Keratinocyte (primary cell): ENCODE data around the gene RUSC1.

ENCODE experiments used
- EZH2 ChIP-seq: IDR thresholded peaks from one replicate; pipeline ENCODE4 v1.6.1; 2012; ENCODE audit warnings: inconsistent platforms, mild to moderate bottlenecking, low read length, moderate library complexity
- TF ChIP-seq, protein P1 (sequence below), 3 experiments: IDR thresholded peaks in 1 of 3; conservative IDR thresholded peaks in 1 of 3; optimal IDR thresholded peaks in 1 of 3; 2 replicates in 2 of 3; 3 replicates in 1 of 3; pipeline versions ENCODE3 to v1.5.1; 2011; ENCODE audit warnings: low read length in 3 of 3, mild to moderate bottlenecking in 3 of 3, moderate library complexity in 2 of 3, control low read depth in 1 of 3, inconsistent platforms in 1 of 3; ENCODE audit not compliant: insufficient read depth in 2 of 3; ENCODE audit errors: extremely low read depth in 1 of 3

DNA sequence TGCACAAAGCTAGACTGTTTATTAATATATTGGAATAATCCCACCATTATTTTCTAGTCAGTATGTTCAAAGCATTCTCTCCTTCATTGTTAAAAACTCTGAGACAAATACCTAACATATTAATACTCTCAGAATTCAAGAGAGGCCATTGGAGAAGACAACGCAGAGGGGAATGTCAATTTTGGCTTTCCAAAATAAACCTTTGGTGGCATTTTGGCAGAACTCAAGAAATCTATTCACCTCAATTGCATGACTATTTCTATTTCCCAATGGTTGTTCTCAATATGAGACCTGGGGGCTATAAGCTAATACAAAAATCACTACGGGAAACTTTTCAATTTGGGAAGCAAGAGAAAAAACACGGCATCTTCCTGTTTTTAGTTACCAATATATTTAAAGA, 58.5 kb downstream of the RUSC1 start:
- TF ChIP-seq, protein P1, sequence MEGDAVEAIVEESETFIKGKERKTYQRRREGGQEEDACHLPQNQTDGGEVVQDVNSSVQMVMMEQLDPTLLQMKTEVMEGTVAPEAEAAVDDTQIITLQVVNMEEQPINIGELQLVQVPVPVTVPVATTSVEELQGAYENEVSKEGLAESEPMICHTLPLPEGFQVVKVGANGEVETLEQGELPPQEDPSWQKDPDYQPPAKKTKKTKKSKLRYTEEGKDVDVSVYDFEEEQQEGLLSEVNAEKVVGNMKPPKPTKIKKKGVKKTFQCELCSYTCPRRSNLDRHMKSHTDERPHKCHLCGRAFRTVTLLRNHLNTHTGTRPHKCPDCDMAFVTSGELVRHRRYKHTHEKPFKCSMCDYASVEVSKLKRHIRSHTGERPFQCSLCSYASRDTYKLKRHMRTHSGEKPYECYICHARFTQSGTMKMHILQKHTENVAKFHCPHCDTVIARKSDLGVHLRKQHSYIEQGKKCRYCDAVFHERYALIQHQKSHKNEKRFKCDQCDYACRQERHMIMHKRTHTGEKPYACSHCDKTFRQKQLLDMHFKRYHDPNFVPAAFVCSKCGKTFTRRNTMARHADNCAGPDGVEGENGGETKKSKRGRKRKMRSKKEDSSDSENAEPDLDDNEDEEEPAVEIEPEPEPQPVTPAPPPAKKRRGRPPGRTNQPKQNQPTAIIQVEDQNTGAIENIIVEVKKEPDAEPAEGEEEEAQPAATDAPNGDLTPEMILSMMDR (optimal IDR thresholded peaks at IDR 0.05 in 1 of 3, IDR thresholded peaks at IDR 0.05 in 1 of 3, conservative IDR thresholded peaks at IDR 0.05 in 1 of 3; ENCODE audit: extremely low read depth in 1 of 3, insufficient read depth in 2 of 3, low read length in 3 of 3) = no peak
- TF ChIP-seq EZH2 = no peak
